Uterus (tissue), 4 donors: ENCODE data around the gene C17orf50. TPM values are rescaled to one million over a fixed set of nuclear protein-coding genes. Genes with fewer than 3 reads are reported as not detected.
A peak's percentile ranks its signal among the peaks of the same experiment; 100 is the strongest.

Experiments
- DNase-seq, 2 donors: peaks; one replicate each; pipeline ENCODE4 v3.0.0-alpha.2; 2019 to 2020
- H3K27ac ChIP-seq, 2 donors: fragments of 200-600 bp; sonication (generic); 1 replicate in 1 of 2; 2 replicates in 1 of 2; pipeline ENCODE4 v1.5.1; 2016 to 2018
- H3K27me3 ChIP-seq, 2 donors: fragments of 200-600 bp; sonication (generic); one replicate each; pipeline ENCODE4 v1.5.1; 2018 to 2019; ENCODE audit warnings: control low read depth in 1 of 2
- H3K36me3 ChIP-seq, 2 donors: fragments of 200-600 bp; sonication (generic); one replicate each; pipeline ENCODE4 v1.5.1; 2019; ENCODE audit warnings: control low read depth in 1 of 2
- H3K4me1 ChIP-seq, 2 donors: fragments of 200-600 bp; sonication (generic); one replicate each; pipeline ENCODE4 v1.5.1; 2018 to 2019; ENCODE audit warnings: control low read depth in 1 of 2
- H3K4me3 ChIP-seq, 2 donors: fragments of 200-600 bp; sonication (generic); 1 replicate in 1 of 2; 2 replicates in 1 of 2; pipeline ENCODE4 v1.5.1; 2018 to 2019; ENCODE audit warnings: mild to moderate bottlenecking in 1 of 2
- H3K9me3 ChIP-seq, 2 donors: fragments of 200-600 bp; sonication (generic); one replicate each; pipeline ENCODE4 v1.5.1; 2019; ENCODE audit warnings: control low read depth in 1 of 2
- POLR2A ChIP-seq, 2 donors: fragments of 450-650 bp; IDR thresholded peaks; one replicate each; pipeline ENCODE4 v1.6.1; 2016; ENCODE audit warnings: antibody characterized with exemption in 2 of 2, mild to moderate bottlenecking in 1 of 2, moderate library complexity in 1 of 2
- intact Hi-C: fragments of 100-400 bp; cut with DNase I; formaldehyde crosslinking; loops from one replicate; pipeline ENCODE4 v1.15.1; 2023; ENCODE audit warnings: low total_unique reads
- total RNA-seq, 4 donors: library from RNA; depleted of rRNA in 3 of 4; stranded (reverse); fragments of >200 nt in 3 of 4; gene quantifications; one replicate each; pipeline versions ENCODE4 v1.1.0 to v1.2.4, GENCODE V29; 2014 to 2023
- TF ChIP-seq, protein P1 (sequence below), 4 experiments: fragments of 200-600 bp in 2 of 4; fragments of 450-650 bp in 2 of 4; sonication (generic) in 2 of 4; IDR thresholded peaks; one replicate each; pipeline ENCODE4 v1.5.1; 2016 to 2019; ENCODE audit warnings: antibody characterized with exemption in 4 of 4, mild to moderate bottlenecking in 2 of 4, moderate library complexity in 1 of 4
- donor health status: DM: yes; HTN: yes; CAD: no.

Gene C17orf50
- total RNA-seq, 4 donors from 2014 or later, result not detected

GRCh38 chr17:35808240-35808961, 47.7 kb downstream of the C17orf50 start:
- H3K27me3 ChIP-seq, result no peaks in the 10 kb centered on the region
- no peaks in the 10 kb centered on the region for H3K36me3 ChIP-seq
- no peaks in the 10 kb centered on the region for H3K9me3 ChIP-seq
- peaks cover 0 to 4% of the 10 kb centered on the region in 2 donors for H3K4me1 ChIP-seq
- no peak for DNase-seq
- intact Hi-C loops, result loop anchor here (5.0 kb wide), 1 partner anchor 41 kb away; no protein-coding TSS in a partner anchor
- TF ChIP-seq, protein P1, sequence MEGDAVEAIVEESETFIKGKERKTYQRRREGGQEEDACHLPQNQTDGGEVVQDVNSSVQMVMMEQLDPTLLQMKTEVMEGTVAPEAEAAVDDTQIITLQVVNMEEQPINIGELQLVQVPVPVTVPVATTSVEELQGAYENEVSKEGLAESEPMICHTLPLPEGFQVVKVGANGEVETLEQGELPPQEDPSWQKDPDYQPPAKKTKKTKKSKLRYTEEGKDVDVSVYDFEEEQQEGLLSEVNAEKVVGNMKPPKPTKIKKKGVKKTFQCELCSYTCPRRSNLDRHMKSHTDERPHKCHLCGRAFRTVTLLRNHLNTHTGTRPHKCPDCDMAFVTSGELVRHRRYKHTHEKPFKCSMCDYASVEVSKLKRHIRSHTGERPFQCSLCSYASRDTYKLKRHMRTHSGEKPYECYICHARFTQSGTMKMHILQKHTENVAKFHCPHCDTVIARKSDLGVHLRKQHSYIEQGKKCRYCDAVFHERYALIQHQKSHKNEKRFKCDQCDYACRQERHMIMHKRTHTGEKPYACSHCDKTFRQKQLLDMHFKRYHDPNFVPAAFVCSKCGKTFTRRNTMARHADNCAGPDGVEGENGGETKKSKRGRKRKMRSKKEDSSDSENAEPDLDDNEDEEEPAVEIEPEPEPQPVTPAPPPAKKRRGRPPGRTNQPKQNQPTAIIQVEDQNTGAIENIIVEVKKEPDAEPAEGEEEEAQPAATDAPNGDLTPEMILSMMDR (IDR thresholded peaks at IDR 0.05), result no peak
- H3K27ac ChIP-seq, result peak overlapping the region; percentile 98 to 99
- H3K4me3 ChIP-seq, result peak overlapping the region; percentile 98 to 100

DNA sequence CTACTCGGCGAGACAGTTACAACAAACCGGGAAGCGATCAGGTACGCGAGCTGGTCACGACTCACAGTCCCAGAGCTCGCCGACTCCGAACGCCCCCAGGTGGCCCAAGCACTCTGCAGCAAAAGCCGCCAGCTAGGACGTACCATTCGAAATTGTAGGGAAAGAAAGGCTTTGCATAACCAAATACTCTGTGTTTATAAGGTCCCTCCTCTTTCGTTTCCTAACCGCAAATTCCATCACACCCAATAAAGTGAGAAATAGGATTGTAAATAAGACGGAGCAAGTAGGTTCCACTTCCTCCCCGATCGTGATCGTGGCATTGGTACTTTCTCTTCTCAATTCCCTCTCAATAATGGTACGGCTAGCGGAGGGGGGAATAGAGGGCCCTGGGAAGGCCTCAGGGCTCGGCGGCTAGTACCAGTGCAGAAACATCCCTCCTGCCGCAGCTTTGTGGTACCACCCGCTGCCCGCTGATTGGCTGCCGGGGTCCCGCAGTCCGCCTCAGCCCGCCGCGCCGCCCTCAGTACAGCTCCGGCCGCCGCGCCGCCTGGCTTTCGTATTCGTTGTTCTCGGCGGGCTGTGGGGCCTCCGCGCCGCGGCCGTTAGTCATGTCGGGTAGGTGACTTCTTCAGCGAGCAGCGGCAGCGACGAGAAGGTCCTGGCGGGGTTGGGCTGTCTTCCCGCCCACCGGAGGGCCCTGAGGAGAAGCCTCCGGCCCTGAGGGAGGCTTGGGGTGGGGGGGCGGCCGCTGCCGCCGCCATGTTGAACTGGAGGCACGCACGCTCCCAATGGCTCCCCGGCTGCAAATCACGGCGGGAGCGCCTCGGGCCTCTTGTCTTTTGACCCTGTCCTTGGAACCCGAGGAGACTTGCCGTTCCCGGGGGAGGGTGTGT, 48.5 kb downstream of the C17orf50 start, which contains the start of gene TAF15:
Gene TAF15, plus strand, starts transcription at position 523 of the 893 bp plus-strand sequence. Its CDS starts 86 bp downstream, at position 609.
- peak within 1 kb of the TSS; percentile 98 to 100 for H3K4me3 ChIP-seq
- peaks cover 0 to 4% of the 10 kb centered on the region in 2 donors for H3K4me1 ChIP-seq
- intact Hi-C loops, result loop anchor here (5.0 kb wide), 1 partner anchor 42 kb away; no protein-coding TSS in a partner anchor
- peak; percentile 95 to 96 for DNase-seq
- H3K27ac ChIP-seq, result peak within 1 kb of the TSS; percentile 98 to 99
- no peaks in the 10 kb centered on the region for H3K27me3 ChIP-seq
- no peaks in the 10 kb centered on the region for H3K9me3 ChIP-seq
- peak; percentile 97 to 99 for TF ChIP-seq POLR2A (IDR thresholded peaks at IDR 0.05)
- TF ChIP-seq, protein P1 (IDR thresholded peaks at IDR 0.05), result peak; percentile 63 to 89 (median 71)
- H3K36me3 ChIP-seq, result no peaks in the 10 kb centered on the region

- H3K27ac ChIP-seq, result peak overlapping the region; percentile 98 to 99
- intact Hi-C loops, result loop anchor here (5.0 kb wide), 1 partner anchor 43 kb away; no protein-coding TSS in a partner anchor
- no peaks in the 10 kb centered on the region for H3K36me3 ChIP-seq
- no peaks in the 10 kb centered on the region for H3K27me3 ChIP-seq
- TF ChIP-seq, protein P1 (IDR thresholded peaks at IDR 0.05), result no peak
- TF ChIP-seq POLR2A (IDR thresholded peaks at IDR 0.05), result no peak
- H3K4me1 ChIP-seq, result peaks cover 4 to 5% of the 10 kb centered on the region in 2 donors
- no peak for DNase-seq
- H3K4me3 ChIP-seq, result peak overlapping the region; percentile 98 to 100
- no peaks in the 10 kb centered on the region for H3K9me3 ChIP-seq
These were observed 49.3 kb downstream of the C17orf50 start for GRCh38 chr17:35809855-35810461.

DNA sequence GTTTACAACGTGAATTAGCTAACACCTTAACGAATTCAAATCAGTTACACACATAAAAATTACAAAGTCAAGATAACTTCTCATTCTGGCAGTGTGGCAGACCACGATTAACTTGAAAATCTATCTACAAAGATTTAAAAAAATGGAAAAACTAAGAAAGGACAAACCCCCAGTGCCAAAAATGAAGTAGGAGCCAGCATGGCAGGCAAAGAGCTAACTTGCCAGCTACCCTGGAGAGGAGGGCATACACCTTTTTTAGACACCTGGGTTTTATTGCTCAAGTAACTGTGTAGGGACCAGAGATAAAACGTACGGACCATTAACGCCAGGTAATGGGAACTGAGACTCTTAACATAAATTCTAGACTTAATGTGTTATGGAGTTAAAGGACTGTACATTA, 51.1 kb downstream of the C17orf50 start:
- no peaks in the 10 kb centered on the region for H3K27me3 ChIP-seq

More for the DNA sequence above, 51.1 kb downstream of the C17orf50 start:
- H3K9me3 ChIP-seq, result no peaks in the 10 kb centered on the region
- H3K4me3 ChIP-seq, result no peak overlapping the region
- H3K36me3 ChIP-seq, result no peaks in the 10 kb centered on the region
- H3K4me1 ChIP-seq, result peaks cover 5 to 6% of the 10 kb centered on the region in 2 donors
- no peak for DNase-seq
- H3K27ac ChIP-seq, result no peak overlapping the region
- no peak for TF ChIP-seq POLR2A (IDR thresholded peaks at IDR 0.05)
- TF ChIP-seq, protein P1 (IDR thresholded peaks at IDR 0.05), result no peak
- intact Hi-C loops, result no loop called here
